K562 (cell line): ENCODE results near the gene TTC32. TPM values are rescaled to one million over a fixed set of nuclear protein-coding genes. Genes with fewer than 3 reads are reported as not detected.
A peak's percentile ranks its signal among the peaks of the same experiment; 100 is the strongest.

Source experiments
- ATAC-seq: fragments of 200-7000 bp; cut with Tn5 transposase; 3 replicates; pipeline ENCODE4 v1.9.1; 2020; ENCODE audit warnings: moderate library complexity
- BruUV-seq: library from RNA; stranded (reverse); fragments of 400-500 nt; replicated peaks from 2 replicates; lab custom pipeline; 2021; lab: Mats Ljungman, UMichigan
- CTCF ChIA-PET: fragments of 300-600 bp; formaldehyde crosslinking; extraction: SDS; loops from one replicate; lab custom pipeline; 2021; ENCODE audit warnings: low intra/inter-chr PET ratio; lab: Yijun Ruan, JAX
- POLR2A ChIA-PET: fragments of 300-600, 350-650 bp; sonication (Branson Sonifier 250); formaldehyde crosslinking; extraction: SDS; loops from one replicate; lab custom pipeline; 2021; ENCODE audit warnings: antibody characterized with exemption, inconsistent platforms; lab: Yijun Ruan, JAX
- DNase-seq, 4 experiments: peaks; one replicate each; pipeline versions ENCODE4 v3.0.0 to v3.0.0-alpha.2; 2011 to 2018; ENCODE audit warnings: low spot score in 3 of 4, mixed read lengths in 3 of 4; ENCODE audit errors: extremely low read depth in 1 of 4
- FAIRE-seq: peaks from 2 replicates; lab custom pipeline; 2011; peaks lifted over from hg19 to GRCh38; lab: Jason Lieb, UNC
- H2AFZ ChIP-seq: 2 replicates; pipeline ENCODE4 v1.6.0; 2011; ENCODE audit warnings: low read depth, low read length, control low read depth, inconsistent platforms
- H3K27ac ChIP-seq: fragments of 200-600 bp; 3 replicates; pipeline ENCODE4 v1.8.0; 2011; ENCODE audit warnings: low read depth, mild to moderate bottlenecking, control low read depth, inconsistent platforms, low read length, moderate library complexity, mixed read lengths; ENCODE audit errors: extremely low read depth
- H3K27me3 ChIP-seq, 2 experiments: fragments of 300-600 bp in 1 of 2; 2 replicates in 1 of 2; 3 replicates in 1 of 2; pipeline versions ENCODE4 v1.6.0 to v1.8.0; 2011; ENCODE audit warnings: inconsistent platforms in 2 of 2, low read length in 2 of 2, mild to moderate bottlenecking in 1 of 2, mixed read lengths in 1 of 2, moderate library complexity in 1 of 2; ENCODE audit not compliant: control insufficient read depth in 2 of 2, insufficient read depth in 2 of 2
- H3K36me3 ChIP-seq: fragments of 300-600 bp; 3 replicates; pipeline ENCODE4 v1.8.0; 2011; ENCODE audit warnings: mild to moderate bottlenecking, low read length, inconsistent platforms; ENCODE audit not compliant: control insufficient read depth, insufficient read depth
- H3K4me1 ChIP-seq, 2 experiments: fragments of 200-600 bp in 1 of 2; replicated peaks in 1 of 2; 2 replicates in 1 of 2; 3 replicates in 1 of 2; pipeline versions ENCODE4 v1.5.1 to v1.8.0; 2011; ENCODE audit warnings: inconsistent platforms in 2 of 2, low read length in 2 of 2, mild to moderate bottlenecking in 1 of 2, mixed read lengths in 1 of 2, moderate library complexity in 1 of 2; ENCODE audit not compliant: control insufficient read depth in 2 of 2, insufficient read depth in 2 of 2
- H3K4me2 ChIP-seq: 2 replicates; pipeline ENCODE4 v1.6.1; 2011; ENCODE audit warnings: low read length, control low read depth, inconsistent platforms, mixed read lengths; ENCODE audit not compliant: insufficient read depth
- H3K4me3 ChIP-seq: fragments of 200-600 bp; sonication (generic), shearing (Covaris generic); 2 replicates; pipeline ENCODE4 v1.5.1; 2016; ENCODE audit warnings: control low read depth, inconsistent platforms
- H3K79me2 ChIP-seq: fragments of 200-600 bp; 3 replicates; pipeline ENCODE4 v1.8.0; 2011; ENCODE audit warnings: low read length, inconsistent platforms; ENCODE audit not compliant: control insufficient read depth, insufficient read depth
- H3K9ac ChIP-seq, 2 experiments: 2 replicates each; pipeline versions ENCODE4 v1.6.0 to v1.6.1; 2011; ENCODE audit warnings: low read depth in 2 of 2, low read length in 2 of 2, control low read depth in 1 of 2, inconsistent platforms in 1 of 2, mild to moderate bottlenecking in 1 of 2, mixed read lengths in 1 of 2; ENCODE audit not compliant: insufficient read depth in 1 of 2
- H3K9me1 ChIP-seq: one replicate; pipeline ENCODE4 v1.6.0; 2011; ENCODE audit warnings: inconsistent platforms, mild to moderate bottlenecking, low read length, moderate library complexity; ENCODE audit not compliant: control insufficient read depth, insufficient read depth
- H3K9me3 ChIP-seq: replicated peaks from 2 replicates; pipeline ENCODE4 v1.5.1; 2011; ENCODE audit warnings: low read depth, low read length, inconsistent platforms; ENCODE audit not compliant: control insufficient read depth, insufficient read depth
- H4K20me1 ChIP-seq: replicated peaks from 2 replicates; pipeline ENCODE4 v1.6.1; 2011; ENCODE audit warnings: low read length, inconsistent platforms, mixed read lengths; ENCODE audit not compliant: control insufficient read depth, insufficient read depth
- CTBP1 ChIP-seq: fragments of 450-650 bp; IDR thresholded peaks from 2 replicates; pipeline ENCODE4 v1.6.1; 2016; ENCODE audit warnings: borderline replicate concordance
- EGR1 ChIP-seq: fragments of 450-650 bp; conservative IDR thresholded peaks from 2 replicates; pipeline ENCODE4 v1.6.1; 2017; ENCODE audit warnings: mild to moderate bottlenecking
- KLF13 ChIP-seq: fragments of 450-650 bp; IDR thresholded peaks from 2 replicates; pipeline ENCODE4 v1.6.1; 2016; ENCODE audit warnings: missing genetic modification characterization, low read depth, mild to moderate bottlenecking, missing compliant biosample characterization, moderate library complexity, borderline replicate concordance
- LEF1 ChIP-seq: fragments of 450-650 bp; IDR thresholded peaks from 2 replicates; pipeline ENCODE4 v1.6.1; 2016; ENCODE audit warnings: mild to moderate bottlenecking
- MYC ChIP-seq, 2 experiments: fragments of 250-450 bp in 1 of 2; sonication (Bioruptor Pico) in 1 of 2; IDR thresholded peaks; 2 replicates each; pipeline versions ENCODE4 v1.5.1 to v1.6.1; 2012 to 2021; ENCODE audit warnings: low read depth in 2 of 2, borderline replicate concordance in 1 of 2, improper control_type of control experiment in 1 of 2, low read length in 1 of 2, mild to moderate bottlenecking in 1 of 2, moderate library complexity in 1 of 2
- NFIC ChIP-seq: fragments of 450-650 bp; IDR thresholded peaks from 2 replicates; pipeline ENCODE4 v1.6.1; 2017; ENCODE audit warnings: mild to moderate bottlenecking, inconsistent platforms
- NR2F6 ChIP-seq: fragments of 450-650 bp; formaldehyde crosslinking; IDR thresholded peaks from 2 replicates; pipeline ENCODE4 v1.4.0; 2020; ENCODE audit warnings: mild to moderate bottlenecking
- SIN3A ChIP-seq, 2 experiments: fragments of 150-350 bp in 1 of 2; IDR thresholded peaks; 2 replicates each; pipeline ENCODE4 v1.6.1; 2011 to 2016; ENCODE audit warnings: borderline replicate concordance in 2 of 2, low read depth in 2 of 2, low read length in 2 of 2, mild to moderate bottlenecking in 2 of 2, moderate library complexity in 2 of 2; ENCODE audit not compliant: control insufficient read depth in 1 of 2
- SIN3B ChIP-seq: fragments of 450-650 bp; IDR thresholded peaks from 2 replicates; pipeline ENCODE4 v1.6.1; 2017; ENCODE audit warnings: low read depth, mild to moderate bottlenecking, moderate library complexity
- SMARCA4 ChIP-seq: fragments of 450-650 bp; IDR thresholded peaks from 2 replicates; pipeline ENCODE4 v1.6.1; 2016
- ZNF282 ChIP-seq: sonication (generic); formaldehyde crosslinking; IDR thresholded peaks from 2 replicates; pipeline ENCODE4 v1.8.1; 2023; ENCODE audit warnings: missing genetic modification reagents
- ZZZ3 ChIP-seq: fragments of 450-650 bp; IDR thresholded peaks from 2 replicates; pipeline ENCODE4 v1.6.1; 2016; ENCODE audit warnings: antibody characterized with exemption, mild to moderate bottlenecking, moderate library complexity
- WGBS: fragments of 100-300 bp; shearing (Covaris generic); methylation state at CpG from one replicate; pipeline ENCODE4 v1.1.6; 2016; ENCODE audit warnings: low coverage, mixed read lengths; ENCODE audit not compliant: insufficient coverage; ENCODE audit errors: missing lambda C conversion rate; 5-methylcytosine and 5-hydroxymethylcytosine counted together
- in situ Hi-C: fragments of 300-500 bp; cut with MboI; formaldehyde crosslinking; loops from 4 replicates; pipeline ENCODE4 v1.15.0; 2018; ENCODE audit warnings: inconsistent platforms, mixed read lengths
- intact Hi-C: fragments of 100-400 bp; cut with micrococcal nuclease; formaldehyde crosslinking; loops from 2 replicates; pipeline ENCODE4 v1.14.2; 2022
- polyA plus RNA-seq, 8 experiments: library from polyadenylated mRNA; depleted of rRNA in 4 of 8; stranded (reverse) in 5 of 8; unstranded in 3 of 8; fragments of >200 nt; fragmentation: Nextera tagmentation in 2 of 8; fragmentation: Illumina TruSeq in 1 of 8; extraction: Ambion mirVana in 2 of 8; extraction: Trizol in 1 of 8; gene quantifications; 2 replicates each; pipeline versions ENCODE4 v1.2.1 to v1.2.3, GENCODE V29; 2011 to 2014; ENCODE audit warnings: inconsistent platforms in 1 of 8, missing spikeins in 1 of 8
- total RNA-seq, 7 experiments: library from RNA; depleted of rRNA in 6 of 7; stranded (reverse); fragments of >200 nt in 6 of 7; fragmentation: Illumina TruSeq in 2 of 7; extraction: Trizol in 2 of 7; gene quantifications; 2 replicates each; pipeline versions ENCODE4 v1.2.1 to v1.2.3, GENCODE V29; 2011 to 2021; ENCODE audit warnings: low replicate concordance in 1 of 7
- TF ChIP-seq, protein P1 (sequence below): sonication (generic); IDR thresholded peaks from 2 replicates; pipeline ENCODE4 v1.6.1; 2016
- TF ChIP-seq, protein P2 (sequence below): fragments of 450-650 bp; formaldehyde crosslinking; IDR thresholded peaks from 2 replicates; pipeline ENCODE4 v1.4.0; 2022; ENCODE audit warnings: mild to moderate bottlenecking, moderate library complexity

TTC32 gene
- total and polyA plus RNA-seq, 9 of the 15 experiments (the other 6 are each of a cell fraction or from before 2014, with no cell fraction given): 27.6 to 71.4 (median 52.6) TPM

DNA sequence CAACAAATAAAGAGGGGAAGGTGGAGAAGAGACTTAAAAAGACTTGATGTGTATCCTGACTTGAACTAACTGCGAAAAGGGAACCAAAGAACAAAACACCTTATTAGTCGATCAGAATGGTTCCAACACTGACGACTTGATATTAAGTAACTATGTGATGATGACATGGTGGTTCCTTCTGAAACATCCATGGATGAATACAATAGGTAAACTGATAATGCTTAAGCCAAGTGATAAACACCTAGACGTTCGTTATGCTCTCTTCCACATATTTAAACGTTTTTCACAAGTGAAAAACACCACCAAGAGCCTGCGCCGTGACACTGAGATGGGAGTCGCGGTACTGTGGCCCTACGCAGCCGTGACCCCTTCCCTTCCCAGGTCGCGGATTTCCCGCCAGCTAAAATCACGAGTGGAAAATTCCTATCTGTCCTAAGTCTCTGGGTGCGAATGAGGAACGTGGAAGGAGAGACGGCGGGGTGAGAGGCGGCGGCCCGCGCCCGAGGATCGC lies 797 bp downstream of the TTC32 start (continued):
- 0 out of 2 replicates have a peak, but pooled peaks have one; percentile 0 for TF ChIP-seq KLF13 (tag)

DNA sequence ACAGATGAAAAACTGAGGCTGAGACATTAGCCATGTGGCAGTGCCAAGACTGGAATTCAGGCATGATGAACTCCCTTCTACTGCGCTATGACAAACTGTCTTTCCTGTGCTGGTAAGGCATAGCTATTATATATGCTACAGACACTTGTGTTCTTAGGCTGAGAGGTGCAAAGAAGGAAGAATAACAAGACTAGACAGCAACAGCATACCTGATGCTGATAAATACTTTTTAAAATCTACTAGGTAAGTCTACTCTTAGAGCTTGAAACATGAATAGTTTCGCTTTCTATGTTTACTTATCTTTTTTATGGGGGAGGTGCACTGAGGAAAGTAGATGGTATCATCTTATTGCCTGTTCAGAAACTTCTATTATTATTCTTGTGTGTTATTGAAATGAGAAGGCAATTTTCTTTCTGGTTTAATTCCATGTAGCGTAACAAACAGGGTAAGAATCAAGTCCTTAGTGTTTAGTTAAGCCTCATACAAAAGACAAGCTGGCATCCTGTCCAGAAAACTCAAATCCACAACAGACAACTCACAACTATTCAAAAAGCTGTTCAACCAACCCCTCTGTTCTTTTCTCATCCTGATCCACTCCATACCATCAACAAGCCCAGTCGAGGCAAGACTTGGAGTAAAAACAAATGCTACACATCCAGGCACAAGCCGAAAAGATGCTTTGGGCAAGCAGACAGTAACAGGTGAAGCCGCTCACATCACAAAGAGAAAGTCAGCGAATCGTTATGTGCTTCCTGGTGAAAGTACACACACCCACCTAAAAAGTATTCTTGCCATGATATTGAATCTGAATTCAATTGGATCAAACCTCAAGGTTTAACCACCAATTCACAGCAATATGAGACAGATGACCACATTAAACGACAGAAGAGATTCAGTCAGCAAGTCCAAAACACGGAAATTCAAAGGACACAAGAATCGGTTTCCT lies 1.5 kb downstream of the TTC32 start:
- H4K20me1 ChIP-seq: peaks cover 7% of the 10 kb centered on the region; the same call in 1 of the 2 replicates
- peaks cover 3% of the 10 kb centered on the region; the same call in 1 of the 3 replicates for H3K36me3 ChIP-seq
- ChIA-PET CTCF (no interaction called here), POLR2A (interaction anchor here (0.6 to 1.3 kb wide), 8 partner anchors 8 to 1610 kb away, joined by 3 to 6 read pairs (median 4); no protein-coding TSS in a partner anchor)
- peak overlapping the region; percentile 88 to 98; a peak in 3 of 4 replicates for H3K9ac ChIP-seq
- under 1% methylated on average over 11 of the region's 11 CpGs for WGBS
- peak overlapping the region; percentile 92 for H3K4me2 ChIP-seq
- intact Hi-C loops (loop anchor here (5.0 kb wide), 1 partner anchor 152 kb away; the partner anchor contains the start of gene LAPTM4A), in situ Hi-C loops (no loop called here)
- peak overlapping the region; percentile 68 for H3K4me3 ChIP-seq
- H3K27ac ChIP-seq: peak overlapping the region; percentile 99
- no TSS peak for BruUV-seq
- DNase-seq (peak in 2 of 4 experiments; percentile 9 to 58), FAIRE-seq (peak; percentile 49), ATAC-seq (peak; percentile 18)
- no peaks in the 10 kb centered on the region for H3K9me3 ChIP-seq
- H2AFZ ChIP-seq: no peak overlapping the region
- peaks cover 12% of the 10 kb centered on the region in 2 experiments; a peak in 4 of 5 replicates for H3K4me1 ChIP-seq
- peaks cover 68% of the 10 kb centered on the region for H3K79me2 ChIP-seq
- no peaks in the 10 kb centered on the region for H3K27me3 ChIP-seq
- no peaks in the 10 kb centered on the region for H3K9me1 ChIP-seq
- TF ChIP-seq EGR1: no peak
- no peak; the same call in 1 of the 2 replicates for TF ChIP-seq NFIC
- TF ChIP-seq SMARCA4: peak; percentile 47; the same call in 1 of the 2 replicates
- 0 out of 4 replicates have a peak, but pooled peaks of 1 of the 2 experiments have one; percentile 42 for TF ChIP-seq SIN3A (IDR thresholded peaks at IDR 0.05; ENCODE audit: borderline replicate concordance in 2 of 2, control insufficient read depth in 1 of 2, low read depth in 2 of 2, low read length in 2 of 2)
- TF ChIP-seq NR2F6 (CRISPR knock-in tag): no peak
- no peak for TF ChIP-seq ZZZ3
- TF ChIP-seq ZNF282 (CRISPR knock-in tag): no peak
- 0 out of 2 replicates have a peak, but pooled peaks have one; percentile 40 for TF ChIP-seq SIN3B
- TF ChIP-seq, protein P1, sequence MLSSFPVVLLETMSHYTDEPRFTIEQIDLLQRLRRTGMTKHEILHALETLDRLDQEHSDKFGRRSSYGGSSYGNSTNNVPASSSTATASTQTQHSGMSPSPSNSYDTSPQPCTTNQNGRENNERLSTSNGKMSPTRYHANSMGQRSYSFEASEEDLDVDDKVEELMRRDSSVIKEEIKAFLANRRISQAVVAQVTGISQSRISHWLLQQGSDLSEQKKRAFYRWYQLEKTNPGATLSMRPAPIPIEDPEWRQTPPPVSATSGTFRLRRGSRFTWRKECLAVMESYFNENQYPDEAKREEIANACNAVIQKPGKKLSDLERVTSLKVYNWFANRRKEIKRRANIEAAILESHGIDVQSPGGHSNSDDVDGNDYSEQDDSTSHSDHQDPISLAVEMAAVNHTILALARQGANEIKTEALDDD: peak; percentile 42; the same call in 1 of the 2 replicates
- no peak for TF ChIP-seq CTBP1
- TF ChIP-seq LEF1: 0 out of 2 replicates have a peak, but pooled peaks have one; percentile 26
- TF ChIP-seq, protein P2, sequence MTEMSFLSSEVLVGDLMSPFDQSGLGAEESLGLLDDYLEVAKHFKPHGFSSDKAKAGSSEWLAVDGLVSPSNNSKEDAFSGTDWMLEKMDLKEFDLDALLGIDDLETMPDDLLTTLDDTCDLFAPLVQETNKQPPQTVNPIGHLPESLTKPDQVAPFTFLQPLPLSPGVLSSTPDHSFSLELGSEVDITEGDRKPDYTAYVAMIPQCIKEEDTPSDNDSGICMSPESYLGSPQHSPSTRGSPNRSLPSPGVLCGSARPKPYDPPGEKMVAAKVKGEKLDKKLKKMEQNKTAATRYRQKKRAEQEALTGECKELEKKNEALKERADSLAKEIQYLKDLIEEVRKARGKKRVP: no peak
- TF ChIP-seq MYC (IDR thresholded peaks at IDR 0.05; ENCODE audit: low read depth, low read length): peak; percentile 54; the same call in 1 of the 2 replicates
- TF ChIP-seq MYC (CRISPR knock-in tag; IDR thresholded peaks at IDR 0.05; ENCODE audit: borderline replicate concordance, low read depth): no peak
